ENCODE measurements around the gene NOXA1. TPM values are rescaled to one million over a fixed set of nuclear protein-coding genes. Genes with fewer than 3 reads are reported as not detected.
"Not testable (repeated sequence)": the region's sequence is repeated elsewhere in the genome, so short reads cannot be mapped to it uniquely, and the experiment has no call there.

The NOXA1 gene
- total RNA-seq, 2 donors from 2014 or later: 33.3 to 42.6 TPM

DNA sequence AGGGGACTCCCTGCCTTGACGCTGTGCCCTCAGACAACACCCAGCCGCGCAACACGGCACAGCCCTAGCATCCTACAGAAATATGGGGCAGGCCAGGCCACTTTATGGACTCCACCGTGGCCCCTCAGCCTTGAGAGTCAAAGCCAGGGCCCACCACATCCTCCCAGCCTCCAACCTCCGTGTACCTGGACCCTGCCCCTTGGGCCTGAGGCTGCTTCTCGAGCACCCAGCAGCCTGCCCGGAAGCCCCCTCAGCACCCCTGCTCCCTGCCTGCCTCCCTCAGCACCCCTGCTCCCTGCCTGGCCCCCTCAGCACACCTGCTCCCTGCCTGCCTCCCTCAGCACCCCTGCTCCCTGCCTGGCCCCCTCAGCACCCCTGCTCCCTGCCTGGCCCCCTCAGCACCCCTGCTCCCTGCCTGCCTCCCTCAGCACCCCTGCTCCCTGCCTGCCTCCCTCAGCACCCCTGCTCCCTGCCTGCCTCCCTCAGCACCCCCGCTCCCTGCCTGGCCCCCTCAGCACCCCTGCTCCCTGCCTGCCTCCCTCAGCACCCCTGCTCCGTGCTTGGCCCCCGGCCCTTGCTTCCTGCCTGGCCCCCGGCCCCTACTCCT is 36.6 kb upstream of the NOXA1 start:
- ATAC-seq; DNase-seq; intact Hi-C loops (cut with DNase I, micrococcal nuclease): not testable (repeated sequence)

DNA sequence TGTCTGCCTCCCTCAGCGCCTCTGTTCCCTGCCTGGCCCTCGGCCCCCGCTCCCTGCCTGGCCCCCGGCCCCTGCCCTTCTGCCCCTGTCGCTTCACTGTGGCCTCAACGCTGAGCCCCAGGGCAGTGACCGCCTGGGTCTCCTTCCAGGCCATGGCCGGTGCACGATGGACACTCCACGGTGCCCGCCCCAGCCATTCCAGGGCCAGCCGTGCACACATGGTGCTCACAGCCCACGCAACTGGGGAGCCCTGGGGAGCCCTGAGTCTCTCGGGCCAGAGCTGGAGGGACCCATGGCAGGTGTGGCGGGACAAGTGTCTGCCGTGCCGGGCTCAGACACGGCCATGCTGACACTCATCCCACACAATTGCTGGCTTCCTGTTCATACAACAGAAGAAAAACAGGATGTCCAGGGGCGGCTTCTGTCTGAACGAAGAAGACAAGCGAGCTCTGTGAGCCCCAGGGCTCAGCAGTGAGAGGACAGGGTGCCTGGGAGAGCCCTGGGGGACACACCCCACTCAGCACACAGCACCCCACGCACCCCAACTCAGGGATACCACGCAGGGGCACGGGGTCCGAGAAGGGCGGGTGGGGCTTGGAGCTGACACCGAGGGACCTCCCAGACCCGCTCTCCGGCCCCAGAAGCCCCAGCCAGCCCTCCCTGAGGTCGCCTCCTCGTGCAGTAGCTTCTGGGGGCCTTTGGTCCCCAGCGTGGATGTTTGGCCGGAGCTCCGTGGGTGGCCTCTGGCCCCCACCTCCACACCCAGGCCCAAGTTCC is 35.9 kb upstream of the NOXA1 start:
- intact Hi-C loops (cut with DNase I, micrococcal nuclease): no loop called here
- ATAC-seq (no peak), DNase-seq (no peak)

- ATAC-seq: no peak
- intact Hi-C loops (cut with DNase I, micrococcal nuclease): no loop called here
Measured at GRCh38 chr9:137387891-137388560, 35.2 kb upstream of the NOXA1 start.

DNA sequence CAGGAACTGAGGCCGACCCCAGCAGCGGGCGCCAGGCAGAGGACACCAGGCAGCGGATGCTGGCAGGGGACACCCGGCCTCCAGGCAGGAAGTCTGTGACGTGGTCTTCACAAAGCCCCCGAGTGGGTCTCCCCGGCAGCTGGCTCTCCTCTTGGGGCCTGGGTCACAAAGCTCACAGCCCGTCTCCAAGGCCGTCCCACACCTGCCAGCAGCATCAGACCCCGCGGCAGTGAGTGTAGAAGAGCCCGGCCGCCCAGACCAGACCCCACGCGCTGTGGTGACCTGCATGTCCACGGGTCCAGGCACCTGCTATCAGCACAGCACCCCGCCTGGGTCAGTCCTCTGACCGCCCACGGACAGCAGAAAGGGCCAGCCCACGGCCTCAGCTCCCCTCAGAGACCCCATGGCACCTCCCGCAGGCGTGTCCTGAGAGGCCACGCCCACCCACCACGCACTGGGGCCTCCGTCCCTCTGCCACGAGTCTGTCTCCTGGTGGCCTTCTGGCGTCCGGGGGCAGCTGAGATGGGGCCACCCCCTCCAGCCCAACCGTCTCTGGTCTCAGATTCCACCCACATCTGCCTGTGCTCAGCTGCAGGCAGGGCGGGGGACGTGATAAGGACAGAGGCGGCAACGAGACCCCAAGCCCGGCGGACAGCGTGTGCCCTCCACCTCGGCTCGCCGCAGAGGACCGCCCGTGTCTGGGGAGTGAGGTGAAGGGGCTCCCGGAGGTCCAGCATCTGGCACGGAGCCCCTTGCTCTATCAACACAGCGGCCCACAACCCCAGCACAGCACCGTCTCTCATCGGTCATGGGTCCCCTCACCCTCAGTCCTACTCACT is 34.4 kb upstream of the NOXA1 start:
- intact Hi-C loops (cut with DNase I, micrococcal nuclease): no loop called here
- DNase-seq (no peak), ATAC-seq (no peak)

More at GRCh38 chr9:137387891-137388560, 35.2 kb upstream of the NOXA1 start:
- DNase-seq: no peak

DNA sequence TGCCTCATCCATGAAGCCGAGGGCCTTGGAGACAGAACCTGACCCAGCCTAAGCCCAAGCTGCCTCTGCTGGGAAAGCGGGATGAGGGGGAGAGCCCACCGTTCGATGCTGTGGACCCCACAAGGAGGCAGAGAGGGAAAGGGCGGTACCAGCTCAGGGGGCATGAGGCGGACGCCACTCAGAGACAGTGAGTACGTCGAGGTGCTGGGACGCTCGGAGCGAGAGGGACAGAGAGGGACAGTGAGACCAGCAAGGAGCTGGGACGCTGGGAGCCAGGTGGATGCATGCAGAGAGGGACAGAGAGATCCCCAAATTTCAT is 33.8 kb upstream of the NOXA1 start:
- intact Hi-C loops (cut with DNase I, micrococcal nuclease): no loop called here
- no peak for ATAC-seq
- DNase-seq: no peak

DNA sequence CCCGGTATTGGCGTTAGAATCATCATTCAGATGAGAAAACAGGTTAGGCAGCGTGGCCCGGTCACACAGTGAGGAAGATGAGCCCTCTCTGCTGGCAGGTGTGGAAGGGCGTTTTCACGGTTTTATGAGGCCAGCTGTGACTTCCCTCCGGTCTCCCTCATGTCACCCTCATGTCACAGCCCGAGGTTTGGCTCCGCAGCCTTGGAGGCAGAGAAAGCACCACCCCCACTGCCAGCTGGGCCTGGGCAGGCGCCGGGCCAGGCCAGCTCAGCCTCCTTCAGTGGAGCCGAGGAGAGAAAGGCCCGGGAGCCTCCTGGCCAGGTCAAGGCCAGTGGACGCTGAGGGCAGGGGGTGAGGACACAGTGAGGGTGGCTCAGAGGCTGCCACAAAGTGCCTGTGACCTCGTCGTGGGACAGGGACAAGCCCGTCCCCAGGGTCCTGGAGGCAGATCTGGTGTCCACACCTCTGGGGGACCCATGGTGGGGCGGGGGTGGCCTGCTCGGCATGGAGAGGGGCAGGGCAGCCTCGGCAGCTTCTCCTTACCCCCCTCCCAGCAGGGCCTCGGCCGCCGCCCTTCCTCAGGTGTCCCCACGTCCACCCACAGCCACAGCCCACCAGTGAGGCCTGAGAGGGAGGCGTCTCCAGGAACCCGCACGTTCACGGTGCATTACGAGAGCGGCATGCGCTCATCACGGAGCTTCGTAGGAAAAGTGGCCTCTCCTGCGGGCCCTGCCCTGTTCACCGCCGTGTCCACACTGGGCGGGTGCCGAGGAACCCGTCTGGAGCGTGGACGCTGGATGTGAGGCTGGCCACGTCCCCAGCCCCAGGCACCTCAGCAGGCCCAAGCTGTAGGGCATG is 32.4 kb upstream of the NOXA1 start:
- intact Hi-C loops (cut with DNase I, micrococcal nuclease): no loop called here
- peak; percentile 73 for ATAC-seq

GRCh38 chr9:137391411-137391754 is 31.8 kb upstream of the NOXA1 start:
- intact Hi-C loops (cut with DNase I, micrococcal nuclease): no loop called here
- peak; percentile 88 for ATAC-seq
- peak; percentile 83 to 85 for DNase-seq

More for the DNA sequence above, 32.4 kb upstream of the NOXA1 start:
- peak; percentile 72 to 78 for DNase-seq

DNA sequence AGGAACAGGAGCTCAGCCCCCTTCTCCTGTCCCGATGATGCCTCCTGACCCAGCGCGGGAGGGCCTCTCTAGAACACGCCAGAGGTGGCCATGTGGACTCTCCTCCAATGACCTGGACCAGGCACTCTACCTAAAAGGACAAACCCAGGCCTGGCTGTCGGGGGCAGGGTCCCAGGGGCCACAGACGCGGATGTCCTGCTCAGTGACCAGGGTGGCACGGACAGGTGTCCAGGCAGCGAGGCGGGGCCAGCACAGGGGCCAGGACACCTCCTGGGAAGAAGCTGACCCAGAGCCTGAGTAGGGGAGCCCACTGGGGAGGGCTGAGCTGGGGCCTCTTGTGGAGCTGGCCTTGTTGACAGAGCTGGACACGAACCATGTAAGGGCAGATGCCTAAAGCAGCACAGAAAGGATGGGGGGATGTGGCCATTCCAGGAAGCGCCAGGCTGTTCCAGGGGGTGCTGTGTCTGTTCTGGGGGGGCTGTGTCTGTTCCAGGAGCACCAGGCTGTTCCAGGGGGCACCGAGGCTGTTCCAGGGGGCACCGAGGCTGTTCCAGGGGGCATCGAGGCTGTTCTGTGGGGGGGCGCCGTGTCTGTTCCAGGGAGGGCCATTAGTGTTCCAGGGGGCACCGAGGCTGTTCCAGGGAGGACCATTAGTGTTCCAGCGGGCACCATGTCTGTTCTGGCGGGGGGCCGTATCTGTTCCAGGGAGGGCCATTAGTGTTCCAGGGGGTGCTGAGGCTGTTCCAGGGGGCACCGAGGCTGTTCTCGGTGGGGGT is 30.8 kb upstream of the NOXA1 start:
- DNase-seq (no peak), ATAC-seq (no peak)
- intact Hi-C loops (cut with DNase I, micrococcal nuclease): no loop called here

DNA sequence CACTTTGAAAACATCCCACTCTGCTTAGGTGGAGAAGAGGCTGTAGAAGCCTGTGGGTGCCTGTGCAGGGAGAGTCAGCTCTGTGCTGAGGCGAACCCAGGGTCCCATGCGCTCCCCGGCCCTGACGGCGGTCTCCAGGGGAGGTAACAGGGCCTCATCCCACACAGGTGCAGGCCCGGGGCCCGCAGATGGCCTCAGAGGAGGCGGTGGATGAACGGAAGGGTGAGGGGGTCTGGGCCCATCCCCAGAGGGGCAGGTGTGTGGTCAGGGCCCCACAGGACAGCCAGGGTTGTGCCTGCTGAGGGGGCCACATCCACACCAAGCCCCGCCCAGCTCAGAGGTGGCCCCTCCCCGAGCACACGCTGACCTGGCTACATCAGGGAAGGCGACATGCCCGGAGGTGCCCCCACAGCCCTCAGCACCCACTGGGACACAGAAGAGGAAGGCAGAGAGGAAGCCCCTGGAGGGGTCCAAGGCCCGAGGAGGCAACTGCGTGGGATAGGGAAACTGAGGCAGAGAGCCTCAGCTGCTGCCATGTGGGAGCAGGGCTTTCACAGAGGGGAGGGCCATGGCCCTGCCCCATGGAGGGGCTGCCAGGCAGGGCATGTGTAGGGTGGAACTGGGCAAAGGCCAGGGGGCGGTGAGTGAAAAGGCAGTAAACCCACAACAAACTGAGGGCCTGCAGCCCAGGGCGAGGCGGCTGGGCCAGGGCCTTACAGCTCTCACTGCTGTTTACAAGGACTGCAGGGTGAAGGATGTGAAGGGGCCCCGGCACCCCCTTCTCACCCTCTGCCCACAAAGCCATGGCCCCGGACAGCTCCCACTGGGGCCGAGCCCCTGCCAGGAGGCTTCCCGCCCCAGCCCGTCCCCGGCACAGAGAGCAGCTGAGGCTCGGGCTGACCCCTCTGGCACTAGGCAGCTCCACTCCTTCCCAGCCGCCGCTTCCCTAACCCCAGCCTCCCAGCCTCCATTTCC is 29.7 kb upstream of the NOXA1 start:
- intact Hi-C loops (cut with DNase I, micrococcal nuclease): no loop called here
- DNase-seq: no peak
- no peak for ATAC-seq

DNA sequence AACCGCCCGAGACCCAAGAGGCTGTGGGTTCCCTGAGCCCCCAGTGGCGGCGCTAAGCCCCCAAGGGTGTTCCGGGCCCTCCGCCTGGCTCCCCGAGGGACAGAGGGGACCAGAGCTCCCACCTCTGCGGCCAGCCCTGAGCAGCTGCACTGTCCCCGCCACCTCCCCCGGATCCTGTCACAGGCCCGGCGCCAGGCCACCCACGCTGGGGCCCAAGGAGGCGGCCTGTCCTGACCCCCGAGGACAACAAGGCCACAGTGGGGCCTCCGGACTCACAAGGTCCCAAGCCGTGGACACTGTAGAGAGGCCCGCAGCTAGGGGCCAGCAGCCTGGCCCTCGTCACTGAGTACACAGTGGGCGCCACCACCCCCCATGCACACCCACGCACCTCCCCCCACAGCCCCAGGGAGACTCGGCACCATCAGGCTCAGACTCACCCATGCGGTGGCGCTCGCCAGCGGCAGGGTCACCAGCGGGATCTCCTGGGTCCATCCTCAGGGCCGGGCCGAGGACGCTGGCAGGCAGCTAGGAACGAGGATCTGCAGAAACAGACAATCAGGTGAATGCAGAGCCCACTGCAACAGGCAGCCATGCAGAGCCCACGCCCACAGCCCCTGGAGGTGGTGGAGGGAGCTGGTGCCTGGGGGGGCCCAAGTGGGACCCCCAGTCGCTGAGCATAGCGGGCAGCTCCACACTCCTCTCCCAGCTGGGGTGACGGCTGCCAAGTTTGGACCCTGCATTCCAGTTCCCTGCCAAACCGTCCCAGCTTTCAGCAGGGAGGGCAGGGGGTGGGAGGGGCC is 28.1 kb upstream of the NOXA1 start:
- ATAC-seq (no peak), DNase-seq (no peak)

GRCh38 chr9:137395666-137396010 is 27.6 kb upstream of the NOXA1 start:
- intact Hi-C loops (cut with DNase I, micrococcal nuclease): no loop called here

More for the DNA sequence above, 28.1 kb upstream of the NOXA1 start:
- intact Hi-C loops (cut with DNase I, micrococcal nuclease): no loop called here

DNA sequence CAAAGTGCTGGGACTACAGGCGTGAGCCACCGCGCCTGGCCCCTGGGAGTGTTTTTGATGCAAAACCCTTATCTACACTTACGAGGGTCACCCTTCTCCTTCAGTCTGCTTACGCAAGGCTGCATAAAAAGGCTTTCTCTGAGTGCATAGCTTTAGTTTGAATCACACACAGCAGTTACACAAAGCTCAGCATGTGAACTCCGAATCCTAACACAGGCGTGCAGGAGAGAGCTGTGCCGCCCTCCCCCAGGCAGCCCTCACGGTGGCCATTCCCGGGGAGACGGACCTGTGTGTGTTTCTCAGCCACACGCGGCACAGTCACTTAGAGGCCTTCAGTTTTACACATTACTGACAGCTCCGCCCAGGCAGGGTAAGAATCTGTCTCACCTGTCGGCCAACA is 27.0 kb upstream of the NOXA1 start:
- intact Hi-C loops (cut with DNase I, micrococcal nuclease): no loop called here
- ATAC-seq: no peak
- no peak for DNase-seq

More at GRCh38 chr9:137395666-137396010, 27.6 kb upstream of the NOXA1 start:
- no peak for ATAC-seq
- no peak for DNase-seq

DNA sequence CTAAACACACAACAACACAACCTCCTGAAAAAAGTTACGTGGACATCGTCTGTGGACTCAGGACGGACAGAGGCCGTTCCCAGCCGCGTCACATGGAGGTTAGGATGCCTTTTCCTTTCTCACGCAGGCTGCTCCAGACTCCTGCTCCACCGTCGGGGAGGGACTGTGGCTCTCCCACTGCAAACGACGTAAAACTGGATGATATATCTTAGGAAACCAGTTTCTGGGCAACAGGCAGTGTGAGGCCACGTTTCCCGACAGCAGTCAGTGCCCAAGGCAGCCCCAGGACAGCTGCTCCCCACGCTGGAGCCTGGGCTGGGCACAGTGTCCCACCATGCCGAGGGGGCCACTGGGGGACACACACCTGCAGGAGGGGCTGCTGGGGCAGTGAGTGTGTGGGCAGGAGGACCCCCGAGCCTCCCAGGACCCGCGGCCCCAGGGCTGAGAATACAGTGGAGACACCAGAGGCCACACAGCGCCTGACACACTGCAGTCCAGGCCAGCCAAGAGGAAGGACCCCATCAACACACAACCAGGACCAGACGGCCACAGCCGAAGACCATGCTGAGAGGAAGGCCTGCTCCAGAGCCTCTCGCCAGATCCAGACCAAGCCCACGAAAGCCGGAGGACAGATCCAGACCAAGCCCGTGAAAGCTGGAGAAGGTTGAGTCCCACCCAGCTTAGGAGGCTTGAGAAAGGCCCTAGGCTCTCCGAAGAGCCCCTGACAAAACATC is 26.4 kb upstream of the NOXA1 start:
- intact Hi-C loops (cut with DNase I, micrococcal nuclease): no loop called here
- DNase-seq: no peak
- no peak for ATAC-seq

- intact Hi-C loops (cut with DNase I, micrococcal nuclease): no loop called here
- DNase-seq (no peak), ATAC-seq (no peak)
Measured at GRCh38 chr9:137397675-137398423, 25.3 kb upstream of the NOXA1 start.
